ENCODE data around the gene STMP1.

- TF ChIP-seq CTCF (IDR thresholded peaks at IDR 0.05) = no peak
- no peak for TF ChIP-seq POLR2A (IDR thresholded peaks at IDR 0.05)
These were observed 8.8 kb upstream of the STMP1 start for GRCh38 chr7:135653340-135654080.

Measured in uterus (tissue), 2 donors.